GM12878 (cell line): Measurements from ENCODE around the gene CXXC5. TPM values are rescaled to one million over a fixed set of nuclear protein-coding genes. Genes with fewer than 3 reads are reported as not detected.
A peak's percentile ranks its signal among the peaks of the same experiment; 100 is the strongest.

Experiments
- BHLHE40 ChIP-seq, 2 experiments: fragments of 450-650 bp in 1 of 2; IDR thresholded peaks; 2 replicates each; pipeline ENCODE4 v1.6.1; 2011 to 2017; ENCODE audit warnings: low read depth in 2 of 2, borderline replicate concordance in 1 of 2, improper control_type of control experiment in 1 of 2, low read length in 1 of 2, mild to moderate bottlenecking in 1 of 2
- CREM ChIP-seq: IDR thresholded peaks from 2 replicates; pipeline ENCODE4 v1.6.1; 2014; ENCODE audit warnings: antibody characterized with exemption, low read depth
- CTCF ChIP-seq, 3 experiments: IDR thresholded peaks in 2 of 3; conservative IDR thresholded peaks in 1 of 3; 2 replicates each; pipeline ENCODE4 v1.5.1; 2011; ENCODE audit warnings: low read depth in 3 of 3, low read length in 3 of 3, mild to moderate bottlenecking in 3 of 3, control low read depth in 2 of 3, moderate library complexity in 2 of 3, inconsistent platforms in 1 of 3, mixed read lengths in 1 of 3; ENCODE audit not compliant: control insufficient read depth in 2 of 3, insufficient read depth in 1 of 3; ENCODE audit errors: extremely low read depth in 1 of 3
- DPF2 ChIP-seq: fragments of 450-650 bp; IDR thresholded peaks from 2 replicates; pipeline ENCODE4 v1.6.1; 2017; ENCODE audit warnings: mild to moderate bottlenecking
- E2F4 ChIP-seq: IDR thresholded peaks from 2 replicates; pipeline ENCODE4 v1.6.1; 2012; ENCODE audit warnings: low read depth, low read length, improper control_type of control experiment
- ELK1 ChIP-seq: IDR thresholded peaks from 2 replicates; pipeline ENCODE4 v1.6.1; 2012; ENCODE audit warnings: low read depth, low read length, improper control_type of control experiment
- FOXK2 ChIP-seq: fragments of 450-650 bp; IDR thresholded peaks from 2 replicates; pipeline ENCODE4 v1.6.1; 2017; ENCODE audit warnings: mild to moderate bottlenecking, moderate library complexity
- IKZF1 ChIP-seq: fragments of 450-650 bp; conservative IDR thresholded peaks from 2 replicates; pipeline ENCODE4 v1.6.1; 2017; ENCODE audit warnings: antibody characterized with exemption, mild to moderate bottlenecking
- IRF5 ChIP-seq: fragments of 450-650 bp; IDR thresholded peaks from 2 replicates; pipeline ENCODE4 v1.6.1; 2017; ENCODE audit warnings: borderline replicate concordance
- JUNB ChIP-seq: IDR thresholded peaks from 2 replicates; pipeline ENCODE4 v1.6.1; 2016; ENCODE audit warnings: antibody characterized with exemption, mild to moderate bottlenecking
- KAT2A ChIP-seq: conservative IDR thresholded peaks from 2 replicates; pipeline ENCODE4 v1.6.1; 2011; ENCODE audit warnings: low read depth, low read length; ENCODE audit not compliant: control insufficient read depth
- MXI1 ChIP-seq: fragments of 150-350 bp; IDR thresholded peaks from 2 replicates; pipeline ENCODE4 v1.6.1; 2011; ENCODE audit warnings: low read depth, mild to moderate bottlenecking, inconsistent platforms, low read length, improper control_type of control experiment
- NBN ChIP-seq: fragments of 450-650 bp; IDR thresholded peaks from 2 replicates; pipeline ENCODE4 v1.6.1; 2016
- NFXL1 ChIP-seq: fragments of 450-650 bp; IDR thresholded peaks from 2 replicates; pipeline ENCODE4 v1.6.1; 2017; ENCODE audit warnings: antibody characterized with exemption, mild to moderate bottlenecking, borderline replicate concordance
- NRF1 ChIP-seq: conservative IDR thresholded peaks from 2 replicates; pipeline ENCODE4 v1.6.1; 2011; ENCODE audit warnings: mild to moderate bottlenecking, low read depth, low read length, improper control_type of control experiment
- POLR2AphosphoS5 ChIP-seq: IDR thresholded peaks from 2 replicates; pipeline ENCODE4 v1.6.1; 2011; ENCODE audit warnings: mild to moderate bottlenecking, low read length, inconsistent platforms
- RAD21 ChIP-seq: IDR thresholded peaks from 2 replicates; pipeline ENCODE4 v1.6.1; 2011; ENCODE audit warnings: mild to moderate bottlenecking, low read depth, low read length, moderate library complexity; ENCODE audit not compliant: insufficient read depth
- STAT1 ChIP-seq: fragments of 450-650 bp; conservative IDR thresholded peaks from 2 replicates; pipeline ENCODE4 v1.6.1; 2014; ENCODE audit warnings: antibody characterized with exemption, mild to moderate bottlenecking
- WRNIP1 ChIP-seq: IDR thresholded peaks from 2 replicates; pipeline ENCODE4 v1.6.1; 2011; ENCODE audit warnings: low read depth, low read length, improper control_type of control experiment, borderline replicate concordance
- ZNF207 ChIP-seq: fragments of 450-650 bp; IDR thresholded peaks from 2 replicates; pipeline ENCODE4 v1.6.1; 2014; ENCODE audit warnings: antibody characterized with exemption, mild to moderate bottlenecking, borderline replicate concordance
- polyA plus RNA-seq, 11 experiments: library from polyadenylated mRNA; depleted of rRNA in 4 of 11; unstranded in 6 of 11; stranded (reverse) in 5 of 11; fragments of >200 nt; fragmentation: Nextera tagmentation in 4 of 11; fragmentation: Illumina TruSeq in 1 of 11; extraction: Ambion mirVana in 4 of 11; extraction: Trizol in 1 of 11; gene quantifications; 1 replicate in 1 of 11; 2 replicates in 10 of 11; pipeline versions ENCODE4 v1.2.1 to v1.2.3, GENCODE V29; 2011 to 2016; ENCODE audit warnings: inconsistent platforms in 2 of 11, missing spikeins in 2 of 11, low read depth in 1 of 11
- total RNA-seq, 4 experiments: library from RNA; depleted of rRNA in 3 of 4; stranded (reverse); fragments of >200 nt in 3 of 4; fragmentation: Illumina TruSeq in 1 of 4; extraction: Trizol in 1 of 4; gene quantifications; 2 replicates each; pipeline versions ENCODE4 v1.2.1 to v1.2.3, GENCODE V29; 2013 to 2021

Gene CXXC5
- total and polyA plus RNA-seq, 10 of the 15 experiments (the other 5 are each of a cell fraction or from before 2014, with no cell fraction given): 1.8 to 90.8 (median 40.7) TPM

GRCh38 chr5:139690064-139690802 is 42.1 kb downstream of the CXXC5 start (continued):
- peak; percentile 90 for TF ChIP-seq RAD21
- peak; percentile 61 to 83 (median 75); a peak in 5 of 6 replicates for TF ChIP-seq CTCF (IDR thresholded peaks at IDR 0.05 in 2 of 3, conservative IDR thresholded peaks at IDR 0.05 in 1 of 3; ENCODE audit: control insufficient read depth in 2 of 3, extremely low read depth in 1 of 3, insufficient read depth in 1 of 3, low read depth in 3 of 3, low read length in 3 of 3)
- TF ChIP-seq BHLHE40 (IDR thresholded peaks at IDR 0.05; ENCODE audit: borderline replicate concordance in 1 of 2, low read depth in 2 of 2, low read length in 1 of 2): no peak
- 0 out of 2 replicates have a peak, but pooled peaks have one; percentile 35 for TF ChIP-seq ZNF207
- TF ChIP-seq KAT2A: no peak
- TF ChIP-seq NFXL1: no peak
- peak; percentile 23; the same call in 1 of the 2 replicates for TF ChIP-seq NBN
- no peak for TF ChIP-seq MXI1
- TF ChIP-seq NRF1: no peak
- TF ChIP-seq WRNIP1: no peak
- TF ChIP-seq CREM: no peak
- TF ChIP-seq JUNB: no peak
- TF ChIP-seq POLR2AphosphoS5: no peak
- TF ChIP-seq FOXK2: no peak
- TF ChIP-seq E2F4: no peak
- TF ChIP-seq IRF5: no peak
- no peak for TF ChIP-seq STAT1
- TF ChIP-seq IKZF1: 0 out of 2 replicates have a peak, but pooled peaks have one; percentile 1
- no peak for TF ChIP-seq DPF2
- no peak for TF ChIP-seq ELK1
- TF ChIP-seq, all 136 proteins: peak for 8
